LNCAP (cell line): Measurements from ENCODE around the gene MPP3.

Source experiments
- CTCF ChIP-seq: fragments of 450-650 bp; IDR thresholded peaks from 2 replicates; pipeline ENCODE4 v1.5.1; 2017; ENCODE audit warnings: mild to moderate bottlenecking

Gene MPP3

DNA sequence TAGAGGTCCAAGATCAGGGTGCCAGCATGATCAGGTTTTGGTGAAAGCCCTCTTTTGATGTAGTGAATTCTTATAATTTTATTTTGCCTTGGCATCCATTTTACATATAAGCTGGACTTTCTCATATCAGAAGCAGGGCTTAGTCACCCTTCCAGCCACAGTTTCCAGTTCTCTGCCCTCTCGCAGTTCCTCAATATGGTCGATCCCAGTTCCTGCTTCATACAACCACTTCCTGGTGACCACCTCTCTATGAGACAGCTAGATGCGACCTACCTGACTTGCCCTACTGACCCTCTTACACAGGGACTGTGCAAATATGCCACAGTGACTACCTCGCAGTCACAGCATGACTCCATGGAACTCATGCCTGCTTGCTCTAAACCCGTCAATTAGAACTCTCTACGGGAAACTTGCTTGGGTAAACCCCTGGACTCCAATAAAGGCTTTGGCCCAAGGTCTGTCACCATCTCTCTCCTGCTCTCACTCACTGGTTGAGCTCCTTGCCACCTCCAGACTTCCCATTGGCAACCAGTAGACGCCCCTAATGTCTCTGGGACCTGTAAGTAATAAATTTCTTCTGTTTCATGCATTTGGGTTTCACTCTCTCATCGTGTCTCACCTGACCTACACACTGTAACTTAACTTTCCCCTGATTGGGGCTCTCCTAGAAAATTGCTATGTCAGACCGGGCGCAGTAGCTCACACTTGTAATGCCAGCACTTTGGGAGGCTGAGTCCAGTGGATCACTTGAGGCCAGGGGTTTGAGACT lies 35.5 kb upstream of the MPP3 start:
- no peak for TF ChIP-seq CTCF

- no peak for TF ChIP-seq CTCF
Measured at GRCh38 chr17:43864161-43864984, 31.4 kb upstream of the MPP3 start.

- TF ChIP-seq CTCF = no peak
Measured at GRCh38 chr17:43861960-43862359, 29.0 kb upstream of the MPP3 start.

GRCh38 chr17:43860927-43861622 lies 28.1 kb upstream of the MPP3 start:
- TF ChIP-seq CTCF = no peak

DNA sequence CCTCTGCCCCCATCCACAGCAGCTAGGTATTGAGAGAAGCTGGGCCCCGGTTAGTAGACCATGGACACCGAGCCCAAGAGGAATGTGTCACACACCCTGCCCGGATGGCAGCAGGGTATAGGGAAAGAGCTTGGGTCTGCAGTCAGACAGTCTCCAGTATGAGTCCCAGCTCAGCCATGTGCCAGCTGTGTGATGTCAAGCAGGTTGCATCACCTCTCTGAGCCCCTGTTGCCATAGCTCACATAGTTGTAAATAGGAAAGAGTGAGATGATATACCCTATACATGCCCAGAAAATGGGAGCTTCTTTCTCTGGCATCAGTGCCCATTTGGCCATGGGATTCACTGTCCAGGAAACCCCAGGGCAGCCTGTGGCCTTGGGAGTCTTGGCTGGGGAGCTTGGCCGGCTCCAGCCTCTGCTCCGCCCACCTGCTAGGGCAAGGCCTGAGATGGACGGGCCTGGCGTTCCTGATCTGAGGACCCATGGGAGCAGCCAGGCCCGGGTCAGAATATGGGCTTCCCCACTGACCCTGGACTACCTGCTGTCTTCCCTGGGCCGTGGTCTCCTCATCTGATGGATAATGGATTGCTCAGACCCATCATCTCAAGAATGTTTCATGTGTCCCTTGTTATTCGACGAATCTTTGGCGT lies 27.3 kb upstream of the MPP3 start:
- no peak for TF ChIP-seq CTCF

DNA sequence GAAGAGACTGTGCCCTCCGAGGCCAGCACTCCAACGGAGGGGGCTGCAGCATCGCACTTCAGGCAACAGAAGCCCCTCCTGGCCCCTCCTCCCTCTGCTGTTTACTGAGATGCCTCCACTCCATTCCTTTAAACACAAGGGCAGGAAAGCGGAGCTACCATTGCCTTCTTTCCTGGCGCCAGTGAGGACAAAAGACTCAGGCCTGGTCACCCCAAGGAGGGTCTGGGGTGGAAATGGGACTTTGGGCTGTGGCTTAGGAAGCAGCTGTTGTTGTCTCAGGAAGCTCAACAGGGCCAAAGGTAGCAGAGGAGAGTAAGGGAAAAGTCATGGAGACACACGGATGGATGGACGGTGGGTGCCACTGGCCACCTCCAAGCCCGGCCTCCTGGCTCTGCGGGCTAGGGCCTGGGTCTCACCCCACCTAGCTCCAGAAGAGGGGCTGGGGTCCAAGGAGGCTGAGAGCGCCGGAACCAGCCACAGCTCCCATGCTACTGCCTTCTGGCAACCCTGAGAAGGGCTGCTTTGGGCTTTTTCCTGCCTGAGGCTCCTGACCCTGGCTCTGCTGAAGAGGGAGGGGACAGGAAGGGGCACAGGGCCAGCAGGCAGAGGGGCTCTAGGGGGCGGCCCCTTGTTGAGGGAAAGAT lies 25.1 kb upstream of the MPP3 start:
- no peak for TF ChIP-seq CTCF

GRCh38 chr17:43857141-43857540 lies 24.2 kb upstream of the MPP3 start:
- TF ChIP-seq CTCF = no peak
